SU-DHL-6 (cell line): ENCODE data around the gene NCOA4.
A peak's percentile ranks its signal among the peaks of the same experiment; 100 is the strongest.

Source experiments
- H2AFZ ChIP-seq: fragments of 200-600 bp; sonication (generic); 2 replicates; pipeline ENCODE4 v1.6.1; 2014; ENCODE audit warnings: low read depth, mild to moderate bottlenecking, moderate library complexity, mixed read lengths, antibody characterized with exemption, low read length; ENCODE audit not compliant: severe bottlenecking
- H3F3A ChIP-seq: fragments of 200-600 bp; shearing (Covaris generic); 2 replicates; pipeline ENCODE4 v1.6.0; 2016; ENCODE audit warnings: antibody characterized with exemption, mild to moderate bottlenecking; ENCODE audit not compliant: insufficient read depth
- H3K27ac ChIP-seq: fragments of 200-600 bp; sonication (generic); 2 replicates; pipeline ENCODE4 v1.5.1; 2016; ENCODE audit warnings: low read depth, mild to moderate bottlenecking, low read length, moderate library complexity, mixed read lengths
- H3K27me3 ChIP-seq: fragments of 200-600 bp; sonication (generic), shearing (Covaris generic); 2 replicates; pipeline ENCODE4 v1.6.0; 2014; ENCODE audit warnings: mild to moderate bottlenecking, low read length
- H3K36me3 ChIP-seq: fragments of 200-600 bp; sonication (generic); 2 replicates; pipeline ENCODE4 v1.6.1; 2014; ENCODE audit warnings: mild to moderate bottlenecking, low read length, mixed read lengths
- H3K4me2 ChIP-seq: fragments of 300-600, 200-600 bp; shearing (Covaris generic), sonication (generic); 2 replicates; pipeline ENCODE4 v1.6.0; 2014; ENCODE audit warnings: low read length, low read depth, mild to moderate bottlenecking; ENCODE audit not compliant: poor library complexity, severe bottlenecking
- H3K4me3 ChIP-seq: fragments of 200-600 bp; sonication (generic); 2 replicates; pipeline ENCODE4 v1.5.1; 2014; ENCODE audit warnings: antibody characterized with exemption, low read length, mild to moderate bottlenecking, mixed read lengths; ENCODE audit not compliant: insufficient read depth, poor library complexity, severe bottlenecking
- H3K79me2 ChIP-seq: fragments of 200-600 bp; sonication (generic); 2 replicates; pipeline ENCODE4 v1.6.1; 2014; ENCODE audit warnings: mild to moderate bottlenecking, low read length, moderate library complexity; ENCODE audit not compliant: insufficient read depth
- H3K9ac ChIP-seq: fragments of 200-600 bp; sonication (generic); 2 replicates; pipeline ENCODE4 v1.7.0; 2014; ENCODE audit warnings: mild to moderate bottlenecking, low read length
- H3K9me2 ChIP-seq: fragments of 200-600 bp; sonication (generic); replicated peaks from 2 replicates; pipeline ENCODE4 v1.6.1; 2014; ENCODE audit warnings: low read length; ENCODE audit not compliant: insufficient read depth
- H3K9me3 ChIP-seq: fragments of 200-600 bp; sonication (generic); 2 replicates; pipeline ENCODE4 v1.6.1; 2014; ENCODE audit warnings: low read length, mixed read lengths; ENCODE audit not compliant: insufficient read depth
- H4K20me1 ChIP-seq: fragments of 200-600 bp; sonication (generic); 2 replicates; pipeline ENCODE4 v1.6.1; 2014; ENCODE audit warnings: low read depth, mild to moderate bottlenecking, antibody characterized with exemption, low read length, moderate library complexity, mixed read lengths
- EZH2phosphoT487 ChIP-seq: fragments of 200-600 bp; sonication (generic), shearing (Covaris generic); conservative IDR thresholded peaks from 2 replicates; pipeline ENCODE4 v1.6.1; 2018; ENCODE audit warnings: mild to moderate bottlenecking, antibody characterized with exemption, low read length, moderate library complexity, mixed read lengths
- TF ChIP-seq, protein P1 (sequence below): fragments of 200-600 bp; sonication (generic); IDR thresholded peaks from one replicate; pipeline ENCODE4 v1.5.1; 2017; ENCODE audit warnings: antibody characterized with exemption, mild to moderate bottlenecking, low read length, moderate library complexity; ENCODE audit not compliant: insufficient read depth, poor library complexity, severe bottlenecking

The NCOA4 gene

DNA sequence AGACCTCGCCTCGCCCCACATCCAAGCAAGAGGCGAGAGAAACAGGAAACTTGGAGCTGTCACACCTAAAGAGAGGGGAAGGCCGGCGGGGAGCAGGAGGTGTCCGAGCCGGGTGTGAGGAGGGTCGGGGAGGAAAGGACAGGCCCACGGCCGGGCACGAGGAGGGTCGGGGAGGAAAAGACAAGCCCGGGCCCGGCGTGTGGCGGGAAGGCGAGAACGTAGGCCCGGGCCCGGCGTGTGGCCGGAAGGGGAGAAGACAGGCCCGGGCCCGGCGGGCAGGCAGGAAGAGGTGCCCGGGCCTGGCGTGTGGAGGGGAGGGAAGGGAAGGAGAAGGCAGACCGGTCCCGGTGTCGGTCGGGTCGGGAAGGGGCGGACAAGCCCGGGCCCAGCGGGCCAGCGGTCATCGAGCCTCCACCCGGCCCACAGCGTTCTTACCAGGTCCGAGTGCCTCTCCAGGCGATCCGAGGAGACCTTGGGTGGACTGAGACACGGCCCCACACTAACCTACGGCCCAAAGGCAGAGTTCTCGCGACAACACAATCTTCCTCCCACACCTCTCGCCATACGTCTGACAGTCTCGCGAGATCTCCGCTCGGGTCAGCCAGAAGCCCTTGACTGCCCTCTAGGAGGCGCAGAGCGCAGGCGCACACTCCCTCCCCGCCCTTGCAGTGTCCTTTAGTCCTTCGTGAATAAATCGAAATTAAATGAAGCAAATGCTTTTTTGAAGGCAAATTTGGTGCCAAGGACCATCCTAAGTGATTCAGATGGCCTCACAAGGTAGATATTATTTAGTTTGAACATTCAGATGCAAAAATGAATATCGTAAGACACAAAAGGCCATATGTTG, at the start of gene NCOA4:
NCOA4 (minus strand) TSS at position 533 of the 847 bp plus-strand sequence. CDS start 13,943 bp downstream, outside the sequence.
- TF ChIP-seq EZH2phosphoT487 = no peak
- TF ChIP-seq, protein P1, sequence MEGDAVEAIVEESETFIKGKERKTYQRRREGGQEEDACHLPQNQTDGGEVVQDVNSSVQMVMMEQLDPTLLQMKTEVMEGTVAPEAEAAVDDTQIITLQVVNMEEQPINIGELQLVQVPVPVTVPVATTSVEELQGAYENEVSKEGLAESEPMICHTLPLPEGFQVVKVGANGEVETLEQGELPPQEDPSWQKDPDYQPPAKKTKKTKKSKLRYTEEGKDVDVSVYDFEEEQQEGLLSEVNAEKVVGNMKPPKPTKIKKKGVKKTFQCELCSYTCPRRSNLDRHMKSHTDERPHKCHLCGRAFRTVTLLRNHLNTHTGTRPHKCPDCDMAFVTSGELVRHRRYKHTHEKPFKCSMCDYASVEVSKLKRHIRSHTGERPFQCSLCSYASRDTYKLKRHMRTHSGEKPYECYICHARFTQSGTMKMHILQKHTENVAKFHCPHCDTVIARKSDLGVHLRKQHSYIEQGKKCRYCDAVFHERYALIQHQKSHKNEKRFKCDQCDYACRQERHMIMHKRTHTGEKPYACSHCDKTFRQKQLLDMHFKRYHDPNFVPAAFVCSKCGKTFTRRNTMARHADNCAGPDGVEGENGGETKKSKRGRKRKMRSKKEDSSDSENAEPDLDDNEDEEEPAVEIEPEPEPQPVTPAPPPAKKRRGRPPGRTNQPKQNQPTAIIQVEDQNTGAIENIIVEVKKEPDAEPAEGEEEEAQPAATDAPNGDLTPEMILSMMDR = peak; percentile 54

DNA sequence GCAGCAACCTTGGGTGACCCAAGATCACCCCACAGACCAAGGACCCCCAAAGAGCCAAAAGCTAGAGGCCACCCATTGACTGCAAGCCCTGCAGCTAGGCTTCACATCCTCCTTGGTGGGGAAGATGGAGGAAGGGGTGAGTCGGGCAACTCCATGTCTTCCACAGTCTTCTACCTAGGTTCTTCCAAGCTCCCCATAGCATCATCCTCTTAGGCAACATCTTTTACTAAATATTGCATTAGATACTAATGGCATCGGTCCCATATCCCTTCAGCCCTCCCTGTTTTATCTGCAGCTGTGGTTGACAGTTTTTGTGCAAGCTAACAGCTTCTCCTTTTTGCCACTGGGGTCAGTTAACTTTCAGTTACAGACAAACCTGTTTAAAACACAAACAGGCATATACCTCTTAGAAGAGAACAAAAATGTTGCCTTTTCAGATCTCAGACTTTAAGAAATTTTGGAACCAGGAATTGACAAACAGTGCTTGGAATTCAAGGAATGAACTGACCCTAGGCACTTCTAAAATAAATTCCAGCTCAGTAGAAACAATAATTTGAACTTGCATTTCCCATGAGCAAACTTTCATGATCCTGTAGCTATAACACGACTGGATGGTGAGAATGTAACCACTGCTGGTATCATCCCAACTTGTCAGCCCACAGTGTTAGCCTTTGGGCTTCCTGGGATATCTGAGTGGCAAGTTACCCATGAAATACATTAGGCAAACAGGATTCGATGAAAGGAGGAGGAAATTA, 49.6 kb upstream of the NCOA4 start:
- Histone ChIP-seq H3K27ac (no peak overlapping the region), H3F3A (no peaks in the 10 kb centered on the region), H3K27me3 (no peaks in the 10 kb centered on the region), H3K9ac (no peak overlapping the region), H3K9me2 (no peaks in the 10 kb centered on the region), H2AFZ (no peak overlapping the region), H3K4me2 (no peak overlapping the region), H3K36me3 (no peaks in the 10 kb centered on the region), H3K4me3 (no peak overlapping the region), H3K79me2 (no peaks in the 10 kb centered on the region), H3K9me3 (no peaks in the 10 kb centered on the region), H4K20me1 (no peaks in the 10 kb centered on the region)
- TF ChIP-seq, protein P1 = no peak
- TF ChIP-seq EZH2phosphoT487 = no peak

More for the DNA sequence above, at the start of gene NCOA4:
- H3K4me2 ChIP-seq = peak within 1 kb of the TSS; percentile 86
- H3K36me3 ChIP-seq = no peaks in the 10 kb centered on the region
- no peaks in the 10 kb centered on the region for H3K9me2 ChIP-seq
- peaks cover 50% of the 10 kb centered on the region for H3K79me2 ChIP-seq
- peak within 1 kb of the TSS; percentile 82 for H3K9ac ChIP-seq
- peak within 1 kb of the TSS; percentile 80 for H3K4me3 ChIP-seq
- peak within 1 kb of the TSS; percentile 99 for H2AFZ ChIP-seq
- no peaks in the 10 kb centered on the region for H3K9me3 ChIP-seq
- no peaks in the 10 kb centered on the region for H3K27me3 ChIP-seq
- peaks cover 10% of the 10 kb centered on the region; the same call in 1 of the 2 replicates for H3F3A ChIP-seq
- H3K27ac ChIP-seq = peak within 1 kb of the TSS; percentile 30
- H4K20me1 ChIP-seq = peaks cover 32% of the 10 kb centered on the region

DNA sequence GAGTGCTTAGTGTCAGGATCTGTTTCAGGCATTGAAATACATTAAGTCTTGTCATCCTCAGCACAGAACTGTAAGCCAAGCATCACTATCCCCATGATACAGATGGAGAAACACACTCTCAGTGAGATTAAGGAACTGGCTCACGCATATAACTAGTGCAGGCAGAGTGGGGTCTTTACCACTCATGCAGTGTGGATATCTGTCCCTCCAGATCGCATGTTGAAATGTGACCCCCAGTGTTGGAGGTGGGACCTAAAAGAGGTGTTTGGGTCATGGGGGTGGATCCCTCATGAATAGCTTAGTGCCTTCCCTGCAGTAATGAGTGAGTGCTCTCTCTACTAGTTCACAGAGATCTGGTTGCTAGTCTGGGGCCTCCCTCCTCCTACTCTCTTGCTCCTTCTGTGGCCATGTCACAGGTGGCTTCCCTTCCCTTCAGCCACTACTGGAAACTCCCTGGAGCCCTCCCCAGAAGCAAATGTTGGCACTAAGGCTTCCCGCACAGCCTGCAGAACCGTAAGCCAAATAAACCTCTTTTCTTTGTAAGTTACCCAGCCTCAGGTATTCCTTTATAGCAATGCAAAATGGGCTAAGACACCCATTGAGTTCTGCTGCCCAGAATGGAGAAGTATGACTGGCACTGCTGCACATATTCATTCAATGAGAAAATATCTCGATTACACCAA, 47.4 kb upstream of the NCOA4 start:
- no peaks in the 10 kb centered on the region for H3K36me3 ChIP-seq
- H3F3A ChIP-seq = no peaks in the 10 kb centered on the region
- no peak overlapping the region for H2AFZ ChIP-seq
- no peaks in the 10 kb centered on the region for H3K9me3 ChIP-seq
- no peak overlapping the region for H3K4me3 ChIP-seq
- no peaks in the 10 kb centered on the region for H4K20me1 ChIP-seq
- H3K27me3 ChIP-seq = no peaks in the 10 kb centered on the region
- H3K4me2 ChIP-seq = no peak overlapping the region
- no peak overlapping the region for H3K9ac ChIP-seq
- TF ChIP-seq, protein P1 = no peak
- no peak for TF ChIP-seq EZH2phosphoT487
- no peaks in the 10 kb centered on the region for H3K9me2 ChIP-seq
- H3K27ac ChIP-seq = no peak overlapping the region
- no peaks in the 10 kb centered on the region for H3K79me2 ChIP-seq
